K562 (cell line): ENCODE results near the gene RNPEP. TPM values are rescaled to one million over a fixed set of nuclear protein-coding genes. Genes with fewer than 3 reads are reported as not detected.

Experiments used
- ADNP ChIP-seq: fragments of 200-800 bp; sonication (Bioruptor generic); IDR thresholded peaks from 2 replicates; pipeline ENCODE4 v1.6.1; 2016; ENCODE audit warnings: missing genetic modification characterization, missing compliant biosample characterization
- CEBPB ChIP-seq: fragments of 450-650 bp; IDR thresholded peaks from 2 replicates; pipeline ENCODE4 v1.6.1; 2016; ENCODE audit warnings: missing genetic modification characterization, missing compliant biosample characterization
- CREB1 ChIP-seq, 2 experiments: sonication (generic) in 1 of 2; formaldehyde crosslinking in 1 of 2; IDR thresholded peaks; 2 replicates each; pipeline versions ENCODE4 v1.6.1 to v1.8.0; 2012 to 2022; ENCODE audit warnings: inconsistent platforms in 1 of 2, mild to moderate bottlenecking in 1 of 2, missing genetic modification reagents in 1 of 2, moderate library complexity in 1 of 2
- E2F3 ChIP-seq: fragments of 250-450 bp; sonication (Bioruptor Pico); IDR thresholded peaks from 2 replicates; pipeline ENCODE4 v1.4.0; 2020; ENCODE audit warnings: mild to moderate bottlenecking
- EP300 ChIP-seq: IDR thresholded peaks from 2 replicates; pipeline ENCODE4 v1.6.1; 2012; ENCODE audit warnings: low read length, improper control_type of control experiment
- FOS ChIP-seq: IDR thresholded peaks from 3 replicates; pipeline ENCODE4 v1.6.1; 2011; ENCODE audit not compliant: insufficient read length; ENCODE audit errors: extremely low read depth
- GTF2A2 ChIP-seq: IDR thresholded peaks from 2 replicates; pipeline ENCODE4 v1.6.1; 2016; ENCODE audit warnings: mild to moderate bottlenecking, missing genetic modification characterization, missing compliant biosample characterization
- MECOM ChIP-seq: fragments of 250-450 bp; sonication (Bioruptor Pico); IDR thresholded peaks from 2 replicates; pipeline ENCODE4 v1.8.0; 2022; ENCODE audit warnings: inconsistent platforms
- MGA ChIP-seq: fragments of 450-650 bp; IDR thresholded peaks from 2 replicates; pipeline ENCODE4 v1.6.1; 2016; ENCODE audit warnings: mild to moderate bottlenecking, moderate library complexity
- RBM25 ChIP-seq: fragments of 200-400 bp; formaldehyde crosslinking; IDR thresholded peaks from 2 replicates; pipeline ENCODE4 v1.6.1; 2018; ENCODE audit warnings: low read length, low read depth, moderate library complexity; ENCODE audit not compliant: severe bottlenecking
- TARDBP ChIP-seq: fragments of 450-650 bp; IDR thresholded peaks from 2 replicates; pipeline ENCODE4 v1.6.1; 2016
- ZNF398 ChIP-seq: fragments of 250-450 bp; sonication (Bioruptor Pico); IDR thresholded peaks from 2 replicates; pipeline ENCODE4 v1.8.0; 2021; ENCODE audit warnings: moderate library complexity, mild to moderate bottlenecking, inconsistent platforms
- ZNF589 ChIP-seq: fragments of 200-800 bp; sonication (Bioruptor generic); IDR thresholded peaks from 2 replicates; pipeline ENCODE4 v1.6.1; 2016; ENCODE audit warnings: low read depth, missing genetic modification characterization, missing compliant biosample characterization
- polyA plus RNA-seq, 8 experiments: library from polyadenylated mRNA; depleted of rRNA in 4 of 8; stranded (reverse) in 5 of 8; unstranded in 3 of 8; fragments of >200 nt; fragmentation: Nextera tagmentation in 2 of 8; fragmentation: Illumina TruSeq in 1 of 8; extraction: Ambion mirVana in 2 of 8; extraction: Trizol in 1 of 8; gene quantifications; 2 replicates each; pipeline versions ENCODE4 v1.2.1 to v1.2.3, GENCODE V29; 2011 to 2014; ENCODE audit warnings: inconsistent platforms in 1 of 8, missing spikeins in 1 of 8
- total RNA-seq, 7 experiments: library from RNA; depleted of rRNA in 6 of 7; stranded (reverse); fragments of >200 nt in 6 of 7; fragmentation: Illumina TruSeq in 2 of 7; extraction: Trizol in 2 of 7; gene quantifications; 2 replicates each; pipeline versions ENCODE4 v1.2.1 to v1.2.3, GENCODE V29; 2011 to 2021; ENCODE audit warnings: low replicate concordance in 1 of 7

RNPEP gene
- total and polyA plus RNA-seq, 9 of the 15 experiments (the other 6 are each of a cell fraction or from before 2014, with no cell fraction given), result 27.5 to 131 (median 63.4) TPM

DNA sequence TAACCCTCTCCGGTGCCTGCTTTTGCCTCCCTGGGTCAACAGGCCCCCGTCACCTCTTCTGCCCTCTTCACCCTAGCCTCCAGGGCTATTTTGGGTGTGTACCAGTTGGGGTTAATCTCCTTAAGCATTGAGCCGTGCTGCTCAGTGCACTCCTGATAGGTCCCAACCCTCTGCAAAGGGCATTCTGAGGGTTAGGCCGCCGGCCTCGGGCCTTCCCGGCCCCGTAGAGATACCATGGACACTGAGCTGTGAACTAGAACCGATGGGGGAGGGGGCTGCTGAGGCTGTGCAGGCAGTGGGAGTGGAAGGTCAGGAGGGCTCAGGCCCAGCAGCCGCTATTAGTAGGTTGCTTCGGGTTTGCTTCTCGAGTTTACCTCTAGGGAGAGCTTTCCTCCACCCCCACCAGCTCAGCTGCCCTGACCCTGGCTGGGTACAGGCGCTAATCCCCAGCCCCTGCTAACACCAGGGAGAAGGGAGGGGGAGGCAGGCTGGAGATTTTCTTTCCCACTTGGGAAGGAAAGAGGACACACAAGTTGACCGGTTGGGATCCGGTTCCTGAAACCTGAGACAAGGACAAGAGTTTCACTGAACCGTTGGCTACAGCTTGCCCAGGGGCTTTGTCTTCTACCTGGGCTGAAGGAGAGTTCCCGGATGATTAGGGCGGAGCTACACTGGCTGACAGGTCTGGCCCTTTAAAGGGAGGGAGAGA, 40.9 kb upstream of the RNPEP start (continued):
- TF ChIP-seq MECOM (CRISPR knock-in tag), result no peak
- no peak for TF ChIP-seq ZNF398 (CRISPR knock-in tag)
- no peak for TF ChIP-seq RBM25
- no peak for TF ChIP-seq FOS
- peak; percentile 61; the same call in 1 of the 2 replicates for TF ChIP-seq MGA
- 0 out of 2 replicates have a peak, but pooled peaks have one; percentile 29 for TF ChIP-seq E2F3
- TF ChIP-seq EP300, result peak; percentile 58; the same call in 1 of the 2 replicates
- no peak for TF ChIP-seq CEBPB (tag)
- TF ChIP-seq CREB1 (IDR thresholded peaks at IDR 0.05), result peak; percentile 48; the same call in 1 of the 2 replicates
- no peak for TF ChIP-seq CREB1 (CRISPR knock-in tag; IDR thresholded peaks at IDR 0.05)
- TF ChIP-seq ADNP (tag), result no peak
- no peak for TF ChIP-seq GTF2A2
- TF ChIP-seq TARDBP, result no peak
- TF ChIP-seq ZNF589 (CRISPR knock-in tag), result peak; percentile 72; the same call in 1 of the 2 replicates
